PC-9 (cell line): ENCODE results near the gene CCDC106. TPM values are rescaled to one million over a fixed set of nuclear protein-coding genes. Genes with fewer than 3 reads are reported as not detected.

Experiments used
- BruUV-seq: library from RNA; stranded (reverse); fragments of 400-500 nt; replicated peaks from 2 replicates; lab custom pipeline; 2021; lab: Mats Ljungman, UMichigan
- CTCF ChIA-PET: fragments of 300-600 bp; sonication (Branson Sonifier 250); formaldehyde crosslinking; loops from one replicate; lab custom pipeline; 2022; ENCODE audit warnings: antibody characterized with exemption; lab: Charles Lee
- POLR2A ChIA-PET: fragments of 300-600 bp; sonication (Branson Sonifier 250); formaldehyde crosslinking; loops from one replicate; lab custom pipeline; 2022; ENCODE audit warnings: antibody characterized with exemption; ENCODE audit not compliant: unreplicated experiment; lab: Charles Lee
- DNase-seq, 2 experiments: peaks; one replicate each; pipeline versions ENCODE4 v3.0.0 to v3.0.0-alpha.2; 2015 to 2022; ENCODE audit warnings: mixed read lengths in 1 of 2
- H2AFZ ChIP-seq: fragments of 200-600 bp; sonication (generic); 2 replicates; pipeline ENCODE4 v1.8.1; 2017; ENCODE audit warnings: antibody characterized with exemption
- H3F3A ChIP-seq: fragments of 200-600 bp; sonication (generic); 2 replicates; pipeline ENCODE4 v1.8.1; 2017; ENCODE audit warnings: antibody characterized with exemption, mild to moderate bottlenecking, low read depth; ENCODE audit not compliant: insufficient read depth
- H3K27ac ChIP-seq: fragments of 200-600 bp; sonication (generic); 2 replicates; pipeline ENCODE4 v1.6.1; 2016; ENCODE audit warnings: mixed run types
- H3K27me3 ChIP-seq: fragments of 200-600 bp; sonication (generic); 2 replicates; pipeline ENCODE4 v1.6.1; 2016; ENCODE audit warnings: low read depth, mixed run types; ENCODE audit not compliant: insufficient read depth
- H3K36me3 ChIP-seq: fragments of 200-600 bp; sonication (generic); 2 replicates; pipeline ENCODE4 v1.6.1; 2016; ENCODE audit warnings: low read depth, mixed run types
- H3K4me1 ChIP-seq: fragments of 200-600 bp; sonication (generic); replicated peaks from 2 replicates; pipeline ENCODE4 v1.6.1; 2016; ENCODE audit warnings: mixed run types; ENCODE audit not compliant: insufficient read depth
- H3K4me2 ChIP-seq: fragments of 200-600 bp; sonication (generic); 2 replicates; pipeline ENCODE4 v1.6.1; 2017; ENCODE audit warnings: mixed run types
- H3K4me3 ChIP-seq: fragments of 200-600 bp; sonication (generic); 2 replicates; pipeline ENCODE4 v1.6.1; 2016; ENCODE audit warnings: mixed run types
- H3K79me2 ChIP-seq: fragments of 200-600 bp; sonication (generic); 2 replicates; pipeline ENCODE4 v1.6.1; 2017; ENCODE audit warnings: low read depth, mixed run types
- H3K9me2 ChIP-seq: fragments of 200-600 bp; sonication (generic); 2 replicates; pipeline ENCODE4 v1.8.1; 2017; ENCODE audit warnings: mild to moderate bottlenecking; ENCODE audit not compliant: insufficient read depth
- H3K9me3 ChIP-seq: fragments of 200-600 bp; sonication (generic); 2 replicates; pipeline ENCODE4 v1.8.1; 2016; ENCODE audit warnings: low read depth; ENCODE audit not compliant: insufficient read depth
- H4K20me1 ChIP-seq: fragments of 200-600 bp; sonication (generic); 2 replicates; pipeline ENCODE4 v1.8.1; 2017; ENCODE audit not compliant: insufficient read depth
- EZH2 ChIP-seq: fragments of 200-600 bp; sonication (generic); IDR thresholded peaks from 2 replicates; pipeline ENCODE4 v1.8.0; 2017; ENCODE audit warnings: antibody characterized with exemption, low read depth
- intact Hi-C: fragments of 100-400 bp; cut with micrococcal nuclease; formaldehyde crosslinking; loops from one replicate; pipeline ENCODE4 v1.10.0; 2022; ENCODE audit not compliant: unreplicated experiment
- total RNA-seq: library from RNA; stranded (reverse); gene quantifications from 2 replicates; pipeline ENCODE4 v1.2.3, GENCODE V29; 2021
- TF ChIP-seq, protein P1 (sequence below): fragments of 200-600 bp; sonication (generic); conservative IDR thresholded peaks from 2 replicates; pipeline ENCODE4 v1.6.1; 2017; ENCODE audit warnings: mixed run types, antibody characterized with exemption, mild to moderate bottlenecking, moderate library complexity

Gene CCDC106
- total RNA-seq, 1 experiment from 2014 or later = 3.2 TPM

DNA sequence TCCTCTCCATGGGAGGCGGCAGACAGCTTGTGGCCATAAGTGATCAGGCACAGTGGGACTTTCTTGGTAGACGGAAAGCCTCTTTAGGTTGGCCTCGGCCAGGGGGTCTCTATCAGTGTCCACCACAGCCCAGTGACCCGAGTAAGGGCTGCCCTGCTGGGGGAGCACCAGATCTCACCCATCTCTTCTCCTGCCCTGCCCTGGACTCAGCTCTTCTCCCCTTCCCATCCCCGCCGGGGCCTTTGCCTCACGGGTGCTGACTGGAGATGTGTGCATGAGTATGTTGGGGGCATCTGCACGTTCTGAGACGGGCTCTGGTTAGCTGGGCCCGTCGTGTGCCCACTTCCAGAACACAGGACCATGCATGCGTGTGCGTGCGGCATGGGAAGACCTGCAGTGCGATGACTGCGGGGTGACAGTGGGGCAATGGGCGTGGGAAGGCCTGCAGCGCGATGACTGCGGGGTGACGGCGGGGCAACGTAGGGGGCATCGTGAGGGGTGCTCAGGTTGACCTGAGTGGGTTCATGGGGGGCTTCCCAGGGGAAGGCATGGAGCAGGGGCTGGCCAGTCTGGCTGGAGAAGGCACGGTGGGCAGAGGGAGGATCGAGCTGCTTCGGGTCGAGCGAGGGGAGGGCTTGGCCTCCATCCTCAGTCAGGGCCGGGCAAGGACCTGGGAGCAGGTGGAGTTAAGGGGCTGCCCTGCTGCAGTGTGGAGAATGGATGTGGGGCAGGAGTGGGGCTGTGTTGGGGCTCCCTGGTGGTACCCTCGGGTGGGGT is 42.9 kb downstream of the CCDC106 start:
- Histone ChIP-seq H3K4me3 (no peak overlapping the region), H2AFZ (no peak overlapping the region), H4K20me1 (peaks cover 24% of the 10 kb centered on the region), H3K9me3 (no peaks in the 10 kb centered on the region), H3K36me3 (peaks cover 14% of the 10 kb centered on the region), H3K27me3 (no peaks in the 10 kb centered on the region), H3F3A (no peaks in the 10 kb centered on the region), H3K79me2 (no peaks in the 10 kb centered on the region; the same call in 1 of the 2 replicates), H3K9me2 (no peaks in the 10 kb centered on the region), H3K4me2 (no peak overlapping the region), H3K4me1 (no peaks in the 10 kb centered on the region), H3K27ac (no peak overlapping the region)
- intact Hi-C loops = no loop called here
- TF ChIP-seq, protein P1, sequence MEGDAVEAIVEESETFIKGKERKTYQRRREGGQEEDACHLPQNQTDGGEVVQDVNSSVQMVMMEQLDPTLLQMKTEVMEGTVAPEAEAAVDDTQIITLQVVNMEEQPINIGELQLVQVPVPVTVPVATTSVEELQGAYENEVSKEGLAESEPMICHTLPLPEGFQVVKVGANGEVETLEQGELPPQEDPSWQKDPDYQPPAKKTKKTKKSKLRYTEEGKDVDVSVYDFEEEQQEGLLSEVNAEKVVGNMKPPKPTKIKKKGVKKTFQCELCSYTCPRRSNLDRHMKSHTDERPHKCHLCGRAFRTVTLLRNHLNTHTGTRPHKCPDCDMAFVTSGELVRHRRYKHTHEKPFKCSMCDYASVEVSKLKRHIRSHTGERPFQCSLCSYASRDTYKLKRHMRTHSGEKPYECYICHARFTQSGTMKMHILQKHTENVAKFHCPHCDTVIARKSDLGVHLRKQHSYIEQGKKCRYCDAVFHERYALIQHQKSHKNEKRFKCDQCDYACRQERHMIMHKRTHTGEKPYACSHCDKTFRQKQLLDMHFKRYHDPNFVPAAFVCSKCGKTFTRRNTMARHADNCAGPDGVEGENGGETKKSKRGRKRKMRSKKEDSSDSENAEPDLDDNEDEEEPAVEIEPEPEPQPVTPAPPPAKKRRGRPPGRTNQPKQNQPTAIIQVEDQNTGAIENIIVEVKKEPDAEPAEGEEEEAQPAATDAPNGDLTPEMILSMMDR = no peak
- TF ChIP-seq EZH2 = no peak
- ChIA-PET CTCF (interaction anchor here (0.6 kb wide), 1 partner anchor 352 kb away, joined by 3 read pairs; no protein-coding TSS in a partner anchor), POLR2A (interaction anchor here (0.7 kb wide), 1 partner anchor 168 kb away, joined by 4 read pairs; no protein-coding TSS in a partner anchor)
- BruUV-seq = no TSS peak
- no peak for DNase-seq

DNA sequence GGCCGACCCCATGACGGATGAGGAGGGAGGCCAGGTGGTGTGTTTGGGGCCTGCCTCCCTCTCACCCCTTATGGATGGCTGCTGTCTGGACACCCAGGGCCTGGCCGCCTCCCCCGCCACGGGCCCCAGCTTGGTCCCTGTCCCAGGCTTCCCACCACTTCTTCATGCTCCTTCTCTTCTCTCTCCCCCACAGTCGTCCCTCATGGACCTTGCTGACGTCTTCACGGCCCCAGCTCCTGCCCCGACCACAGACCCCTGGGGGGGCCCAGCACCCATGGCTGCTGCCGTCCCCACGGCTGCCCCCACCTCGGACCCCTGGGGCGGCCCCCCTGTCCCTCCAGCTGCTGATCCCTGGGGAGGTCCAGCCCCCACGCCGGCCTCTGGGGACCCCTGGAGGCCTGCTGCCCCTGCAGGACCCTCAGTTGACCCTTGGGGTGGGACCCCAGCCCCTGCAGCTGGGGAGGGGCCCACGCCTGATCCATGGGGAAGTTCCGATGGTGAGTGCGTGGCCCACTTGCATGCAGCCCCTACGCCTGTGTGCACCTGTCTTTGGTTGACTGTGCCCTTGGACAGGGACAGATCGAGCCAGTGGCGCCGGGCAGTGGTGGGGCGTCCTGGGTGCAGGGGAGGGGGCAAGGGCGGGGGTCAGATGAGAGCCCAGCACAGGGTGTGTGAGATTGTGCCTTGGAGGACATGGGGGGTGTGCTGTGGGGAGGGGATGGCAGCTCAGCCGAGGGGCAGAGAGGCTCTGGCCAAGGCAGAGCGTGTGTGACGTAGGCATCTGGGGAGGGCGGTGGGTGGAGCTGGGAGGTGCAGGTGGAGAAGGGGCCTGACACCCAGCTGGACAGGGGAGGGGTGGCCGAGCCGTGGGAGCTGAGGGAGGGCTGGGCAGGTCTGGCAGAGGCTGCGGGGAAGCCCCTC is 43.8 kb downstream of the CCDC106 start:
- BruUV-seq = no TSS peak
- no peaks in the 10 kb centered on the region for H3K9me2 ChIP-seq
- CTCF ChIA-PET = no interaction called here
- no peaks in the 10 kb centered on the region for H3K4me1 ChIP-seq
- POLR2A ChIA-PET = no interaction called here
- no peak overlapping the region for H3K4me3 ChIP-seq
- no peaks in the 10 kb centered on the region for H3K79me2 ChIP-seq
- H3F3A ChIP-seq = no peaks in the 10 kb centered on the region
- no peak overlapping the region for H3K4me2 ChIP-seq
- TF ChIP-seq, protein P1 = no peak
- no peak for TF ChIP-seq EZH2
- DNase-seq = no peak
- H3K36me3 ChIP-seq = peaks cover 12% of the 10 kb centered on the region
- no peaks in the 10 kb centered on the region for H3K27me3 ChIP-seq
- no peak overlapping the region for H2AFZ ChIP-seq
- intact Hi-C loops = no loop called here
- H3K27ac ChIP-seq = no peak overlapping the region
- peaks cover 19% of the 10 kb centered on the region for H4K20me1 ChIP-seq
- no peaks in the 10 kb centered on the region for H3K9me3 ChIP-seq

DNA sequence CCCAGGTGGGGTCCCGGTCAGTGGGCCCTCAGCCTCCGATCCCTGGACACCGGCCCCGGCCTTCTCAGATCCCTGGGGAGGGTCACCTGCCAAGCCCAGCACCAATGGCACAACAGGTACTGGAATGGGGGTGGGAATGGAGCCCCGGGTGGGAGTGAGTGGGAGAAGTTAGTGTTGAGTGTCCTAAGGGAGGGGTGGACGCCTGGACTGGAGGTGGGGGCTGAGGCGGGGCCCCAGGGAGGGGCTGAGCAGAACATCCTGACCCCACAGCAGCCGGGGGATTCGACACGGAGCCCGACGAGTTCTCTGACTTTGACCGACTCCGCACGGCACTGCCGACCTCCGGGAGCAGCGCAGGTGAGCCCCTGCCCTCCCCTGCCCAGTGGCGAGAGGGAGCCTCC is 44.7 kb downstream of the CCDC106 start:
- H3K36me3 ChIP-seq = peaks cover 12% of the 10 kb centered on the region
- H2AFZ ChIP-seq = no peak overlapping the region
- intact Hi-C loops = no loop called here

More for the DNA sequence above, 44.7 kb downstream of the CCDC106 start:
- Histone ChIP-seq H3K79me2 (no peaks in the 10 kb centered on the region), H3F3A (no peaks in the 10 kb centered on the region), H3K9me2 (no peaks in the 10 kb centered on the region), H3K4me3 (no peak overlapping the region), H3K4me1 (no peaks in the 10 kb centered on the region), H4K20me1 (peaks cover 11% of the 10 kb centered on the region), H3K27me3 (no peaks in the 10 kb centered on the region), H3K27ac (no peak overlapping the region), H3K9me3 (no peaks in the 10 kb centered on the region), H3K4me2 (no peak overlapping the region)
- POLR2A ChIA-PET = no interaction called here
- no peak for DNase-seq
- BruUV-seq = no TSS peak
- TF ChIP-seq, protein P1 = no peak
- no peak for TF ChIP-seq EZH2
- CTCF ChIA-PET = no interaction called here
